Measurements from ENCODE around the gene MT1F.

The MT1F gene

DNA sequence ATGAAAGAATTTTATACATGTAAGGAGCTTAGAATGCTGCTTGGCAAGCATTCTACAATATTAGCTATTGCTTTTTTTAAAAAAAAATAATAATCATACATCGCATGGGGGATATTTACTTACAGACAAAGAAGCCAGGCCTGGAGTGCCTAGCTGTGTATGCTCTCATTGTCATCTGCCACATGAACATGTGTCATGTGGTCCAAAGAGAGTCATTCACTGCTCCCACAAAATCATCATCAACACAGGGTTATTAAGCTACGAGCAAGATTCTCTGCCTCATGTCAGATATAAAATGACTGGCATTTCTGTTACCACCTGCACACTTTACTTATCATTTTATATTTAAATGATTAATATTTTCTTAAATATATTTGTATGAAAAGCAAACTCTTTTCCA is 34.1 kb upstream of the MT1F start:
- no peak overlapping the region for H3K4me3 ChIP-seq (ENCODE audit: low read length)

DNA sequence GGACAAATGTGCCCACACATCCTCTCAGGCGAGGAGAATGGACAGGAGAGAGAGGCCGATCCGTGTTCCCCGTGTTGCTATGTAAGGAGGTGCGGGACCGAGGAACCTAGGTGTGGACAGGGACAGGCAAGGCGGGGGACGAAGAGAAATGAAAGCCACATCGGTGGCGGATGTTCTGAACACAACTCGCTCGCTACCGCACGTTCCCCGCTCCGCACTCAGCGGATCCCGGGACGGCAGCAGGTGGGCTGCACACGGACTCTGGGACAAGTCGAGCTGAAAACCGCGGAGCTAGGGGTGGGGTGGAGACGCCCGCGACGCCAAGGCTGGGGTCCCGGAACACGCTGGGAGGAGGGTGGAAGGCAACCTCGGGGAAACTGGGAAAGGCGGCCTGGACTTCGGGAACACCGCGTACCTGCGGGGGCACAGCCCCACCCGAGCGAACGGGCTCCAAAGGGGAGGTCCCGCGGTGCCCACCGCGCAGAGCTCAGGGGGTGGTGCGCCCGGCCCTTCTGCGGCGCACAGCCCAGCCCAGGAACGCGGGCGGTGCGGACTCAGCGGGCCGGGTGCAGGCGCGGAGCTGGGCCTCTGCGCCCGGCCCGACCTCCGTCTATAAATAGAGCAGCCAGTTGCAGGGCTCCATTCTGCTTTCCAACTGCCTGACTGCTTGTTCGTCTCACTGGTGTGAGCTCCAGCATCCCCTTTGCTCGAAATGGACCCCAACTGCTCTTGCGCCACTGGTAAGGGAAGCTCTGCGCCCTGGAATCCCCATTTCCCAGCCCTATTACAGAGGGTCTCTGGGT is 32.4 kb upstream of the MT1F start, which contains the start of gene MT1E:
Gene MT1E (plus strand): TSS at position 642 of the 803 bp plus-strand sequence. CDS start 71 bp downstream, at position 713.
- DNase-seq (ENCODE audit: low read depth, low spot score) = no peak
- H3K4me3 ChIP-seq (ENCODE audit: low read length) = peak within 1 kb of the TSS; percentile 13

More for the DNA sequence above, 34.1 kb upstream of the MT1F start:
- no peak for DNase-seq (ENCODE audit: low read depth, low spot score)

DNA sequence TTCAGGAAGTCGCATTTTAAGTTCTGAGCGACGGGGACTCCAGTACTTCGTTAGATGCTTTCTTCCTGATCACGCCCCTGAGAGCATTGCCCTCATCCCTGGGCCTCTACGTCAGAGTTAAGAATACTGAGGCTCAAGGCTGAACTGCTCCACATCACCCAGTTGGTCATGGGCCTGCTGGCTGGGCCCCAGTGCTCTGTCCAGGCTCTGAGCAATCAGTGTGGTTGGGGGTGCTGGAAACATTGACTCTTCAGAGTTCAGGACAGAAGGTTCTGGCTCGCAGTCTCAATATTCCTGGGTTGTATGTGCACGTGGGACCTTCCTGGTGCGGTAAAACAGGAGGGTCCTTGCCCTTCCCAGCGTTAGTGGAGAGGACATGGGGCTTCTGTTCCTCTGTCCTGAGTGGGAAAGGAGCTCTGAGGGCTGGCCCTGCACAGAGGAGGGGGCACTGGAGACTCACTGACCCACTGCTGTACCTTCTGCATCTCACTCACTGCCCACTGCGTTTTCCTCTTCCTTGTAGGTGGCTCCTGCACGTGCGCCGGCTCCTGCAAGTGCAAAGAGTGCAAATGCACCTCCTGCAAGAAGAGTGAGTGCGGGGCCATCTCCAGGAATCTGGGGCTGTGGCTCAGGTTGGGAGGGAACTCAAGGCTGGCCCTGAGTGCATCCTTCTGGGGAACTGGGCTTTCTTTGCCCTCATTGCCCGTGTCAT is 31.7 kb upstream of the MT1F start:
- H3K4me3 ChIP-seq (ENCODE audit: low read length) = peak overlapping the region; percentile 13
- no peak for DNase-seq (ENCODE audit: low read depth, low spot score)

DNA sequence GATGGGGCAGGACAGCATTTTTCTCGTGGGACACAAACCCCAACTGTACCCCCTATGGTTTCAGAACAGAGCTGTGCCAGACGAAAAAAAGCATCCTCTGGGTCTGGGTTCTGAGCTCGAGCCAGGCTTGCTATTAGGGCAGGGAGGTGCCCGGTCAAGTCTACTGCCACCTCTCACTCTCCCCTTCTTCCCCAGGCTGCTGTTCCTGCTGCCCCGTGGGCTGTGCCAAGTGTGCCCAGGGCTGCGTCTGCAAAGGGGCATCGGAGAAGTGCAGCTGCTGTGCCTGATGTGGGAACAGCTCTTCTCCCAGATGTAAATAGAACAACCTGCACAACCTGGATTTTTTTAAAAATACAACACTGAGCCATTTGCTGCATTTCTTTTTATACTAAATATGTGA is 31.1 kb upstream of the MT1F start:
- no peak for DNase-seq (ENCODE audit: low read depth, low spot score)
- no peak overlapping the region for H3K4me3 ChIP-seq (ENCODE audit: low read length)

DNA sequence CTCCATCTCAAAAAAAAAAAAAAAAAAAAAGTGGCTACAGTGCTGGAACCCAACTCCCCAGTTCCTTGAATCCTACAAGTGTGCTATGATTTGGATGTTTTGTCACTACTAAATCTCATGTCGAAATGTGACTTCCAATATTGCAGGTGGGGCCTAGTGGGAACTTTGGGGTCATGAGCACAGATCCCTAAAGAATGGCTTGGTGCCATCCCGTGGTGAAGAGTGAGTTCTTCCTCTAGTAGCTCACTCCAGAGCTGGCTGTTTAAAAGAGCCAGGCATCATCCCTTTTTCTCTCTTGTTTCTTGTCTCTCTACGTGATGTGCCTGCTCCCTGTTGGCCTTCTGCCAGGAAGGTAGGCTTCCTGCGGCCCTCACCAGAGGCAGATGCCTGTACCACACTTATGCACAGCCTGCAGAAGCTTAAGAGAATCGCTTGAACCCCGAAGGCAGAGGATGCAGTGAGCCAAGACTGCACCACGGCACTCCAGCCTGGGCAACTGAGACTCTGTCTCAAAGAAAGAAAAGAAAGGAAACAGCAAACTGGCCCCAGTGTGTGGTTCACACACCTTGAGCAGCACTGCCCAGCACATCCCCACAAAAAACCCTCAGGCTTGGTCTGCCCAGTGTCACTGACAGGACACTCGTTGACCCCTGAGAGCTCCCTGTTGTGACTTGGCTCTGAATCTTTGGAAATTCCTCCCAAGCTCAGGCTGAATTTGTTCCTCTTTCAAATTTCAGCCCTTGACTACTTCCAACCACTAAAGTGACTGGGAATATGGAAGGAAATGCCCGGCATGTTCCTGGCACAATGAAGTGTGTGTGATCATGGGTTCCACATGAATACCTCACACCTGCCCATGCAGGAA is 29.0 kb upstream of the MT1F start:
- no peak for DNase-seq (ENCODE audit: low read depth, low spot score)
- no peak overlapping the region for H3K4me3 ChIP-seq (ENCODE audit: low read length)

DNA sequence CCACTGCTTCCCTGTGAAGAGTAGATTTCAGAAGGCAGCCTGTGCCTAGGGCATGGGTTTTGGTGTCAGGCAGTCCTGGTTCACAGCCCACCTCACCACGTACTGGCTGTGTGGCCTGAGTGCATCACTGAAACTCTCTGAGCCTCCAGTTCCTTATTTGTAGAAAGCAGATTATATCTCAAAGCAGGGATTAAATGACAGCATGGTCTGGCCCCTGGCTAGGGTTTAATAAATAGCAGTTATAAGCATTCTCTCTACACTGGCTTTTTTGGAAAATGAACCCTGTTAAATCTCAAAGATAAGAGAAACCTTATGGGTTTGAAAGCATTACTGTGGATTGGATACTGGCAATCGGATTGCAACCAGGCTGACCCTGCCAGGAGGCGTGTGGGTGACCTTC is 28.2 kb upstream of the MT1F start:
- no peak overlapping the region for H3K4me3 ChIP-seq (ENCODE audit: low read length)
- no peak for DNase-seq (ENCODE audit: low read depth, low spot score)

DNA sequence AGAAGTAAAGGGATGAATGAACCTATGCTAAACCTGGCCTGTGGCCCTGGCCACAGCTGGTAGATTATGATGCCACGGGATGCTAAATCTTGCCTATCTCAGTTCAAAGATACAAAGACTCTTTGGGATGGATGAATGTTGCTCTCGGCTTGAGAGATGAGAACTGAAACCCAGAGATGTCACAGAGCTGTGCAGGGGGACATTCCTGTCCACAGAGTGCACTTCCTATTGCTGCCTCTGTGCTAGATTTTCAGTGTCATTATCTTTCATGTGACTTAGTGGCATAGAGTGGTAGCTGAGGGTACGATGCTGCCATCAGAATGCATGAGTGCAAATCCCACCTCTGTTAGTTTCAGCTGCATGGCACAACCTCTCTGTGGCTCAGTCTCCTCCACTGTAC is 27.6 kb upstream of the MT1F start:
- no peak overlapping the region for H3K4me3 ChIP-seq (ENCODE audit: low read length)
- no peak for DNase-seq (ENCODE audit: low read depth, low spot score)

DNA sequence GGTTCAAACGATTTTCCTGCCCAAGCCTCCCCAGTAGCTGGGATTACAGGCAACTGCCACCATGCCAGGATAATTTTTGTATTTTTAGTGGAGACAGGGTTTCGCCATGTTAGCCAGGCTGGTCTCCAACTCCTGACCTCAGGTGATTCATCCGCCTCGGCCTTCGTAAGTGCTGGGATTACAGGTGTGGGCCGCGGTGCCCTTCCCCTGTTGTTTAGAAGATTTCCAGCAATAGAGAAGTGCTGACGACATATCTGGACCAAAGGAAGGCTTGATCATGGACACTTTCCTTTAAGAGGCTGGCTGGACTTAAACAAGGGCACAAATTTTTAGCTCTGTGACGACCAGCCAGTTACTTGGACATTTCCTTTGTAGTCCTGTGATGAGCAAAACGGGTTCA is 26.6 kb upstream of the MT1F start:
- no peak overlapping the region for H3K4me3 ChIP-seq (ENCODE audit: low read length)
- no peak for DNase-seq (ENCODE audit: low read depth, low spot score)

DNA sequence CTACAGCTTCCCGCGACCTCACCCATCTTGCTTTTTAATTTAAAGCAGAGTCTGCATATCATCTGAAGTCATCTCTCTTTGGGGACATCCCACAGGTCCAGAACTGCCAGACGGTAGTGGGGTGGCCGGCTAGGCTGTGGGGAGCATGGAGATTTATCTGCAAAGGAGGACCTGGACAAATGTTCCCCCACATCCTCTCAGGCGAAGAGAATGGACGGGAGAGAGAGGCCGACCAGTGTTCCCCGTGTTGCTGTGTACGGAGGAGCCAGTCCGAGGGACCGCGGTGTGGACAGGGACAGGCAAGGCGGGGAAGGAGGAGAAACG is 26.0 kb upstream of the MT1F start:
- H3K4me3 ChIP-seq (ENCODE audit: low read length) = no peak overlapping the region
- DNase-seq (ENCODE audit: low read depth, low spot score) = no peak

DNA sequence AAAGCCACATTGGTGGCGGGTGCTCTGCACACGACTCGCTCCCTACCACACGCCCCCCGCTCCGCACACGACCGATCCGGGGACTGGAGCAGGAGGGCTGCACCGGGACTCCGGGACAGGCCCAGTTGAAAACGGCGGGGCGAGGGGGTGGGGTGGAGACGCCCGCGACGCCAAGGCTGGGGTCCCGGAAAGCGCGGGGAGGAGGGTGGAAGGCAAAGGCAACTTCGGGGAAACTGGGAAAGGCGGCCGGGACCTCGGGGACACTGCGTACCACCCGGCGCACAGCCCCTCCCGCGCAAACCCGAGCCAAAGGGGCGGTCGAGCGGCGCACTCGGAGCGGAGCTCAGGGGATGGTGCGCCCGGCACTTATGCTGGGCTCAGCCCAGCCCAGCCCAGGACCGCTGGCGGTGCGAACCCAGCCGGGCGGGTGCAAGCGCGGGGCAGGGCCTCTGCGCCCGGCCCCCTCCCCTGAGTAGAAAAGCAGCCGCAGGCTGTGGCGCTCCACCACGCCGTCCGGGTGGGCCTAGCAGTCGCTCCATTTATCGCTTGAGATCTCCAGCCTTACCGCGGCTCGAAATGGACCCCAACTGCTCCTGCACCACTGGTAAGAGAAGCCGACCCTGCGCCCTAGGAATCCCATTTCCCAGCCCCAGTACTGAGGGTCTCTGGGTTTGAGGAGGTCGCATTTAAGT is 25.5 kb upstream of the MT1F start, which contains the start of gene MT1M:
Gene MT1M (plus strand): TSS at position 504 of the 692 bp plus-strand sequence. CDS start 73 bp downstream, at position 577.
- H3K4me3 ChIP-seq (ENCODE audit: low read length) = no peak within 1 kb of the TSS
- no peak for DNase-seq (ENCODE audit: low read depth, low spot score)

DNA sequence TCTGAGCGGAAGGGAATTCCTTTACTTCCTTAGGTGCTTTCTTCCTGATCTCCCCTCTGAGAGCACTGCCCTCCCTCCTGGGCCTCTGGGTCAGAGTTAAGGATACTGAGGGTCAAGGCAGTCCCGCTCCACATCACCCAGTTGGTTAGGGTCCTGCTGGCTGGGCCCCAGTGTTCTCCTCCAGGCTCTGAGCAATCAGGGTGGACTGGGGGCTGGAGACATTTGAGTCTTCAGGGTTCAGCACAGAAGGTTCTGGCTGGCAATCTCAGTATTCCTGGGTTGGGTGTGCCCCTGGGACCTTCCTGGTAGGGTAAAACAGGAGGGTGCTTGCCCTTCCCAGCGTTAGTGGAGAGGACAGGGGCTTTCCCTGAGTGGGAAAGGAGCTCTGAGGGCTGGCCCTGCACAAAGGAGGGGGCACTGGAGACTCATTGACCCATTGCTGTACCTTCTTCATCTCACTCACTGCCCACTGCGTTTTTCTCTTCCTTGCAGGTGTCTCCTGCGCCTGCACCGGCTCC is 24.9 kb upstream of the MT1F start:
- no peak for DNase-seq (ENCODE audit: low read depth, low spot score)

DNA sequence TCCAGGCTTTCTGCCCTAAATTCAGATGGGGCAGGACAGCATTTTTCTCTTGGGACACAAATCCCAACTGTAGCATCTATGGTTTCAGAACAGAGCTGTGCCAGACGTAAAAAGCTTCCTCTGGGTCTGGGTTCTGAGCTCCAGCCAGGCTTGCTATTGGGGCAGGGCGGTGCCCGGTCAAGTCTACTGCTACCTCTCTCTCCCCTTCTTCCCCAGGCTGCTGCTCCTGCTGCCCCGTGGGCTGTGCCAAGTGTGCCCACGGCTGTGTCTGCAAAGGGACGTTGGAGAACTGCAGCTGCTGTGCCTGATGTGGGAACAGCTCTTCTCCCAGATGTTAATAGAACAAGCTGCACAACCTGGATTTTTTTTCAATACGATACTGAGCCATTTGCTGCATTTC is 24.2 kb upstream of the MT1F start:
- no peak for DNase-seq (ENCODE audit: low read depth, low spot score)
- no peak overlapping the region for H3K4me3 ChIP-seq (ENCODE audit: low read length)

More for the DNA sequence above, 24.9 kb upstream of the MT1F start:
- H3K4me3 ChIP-seq (ENCODE audit: low read length) = no peak overlapping the region

DNA sequence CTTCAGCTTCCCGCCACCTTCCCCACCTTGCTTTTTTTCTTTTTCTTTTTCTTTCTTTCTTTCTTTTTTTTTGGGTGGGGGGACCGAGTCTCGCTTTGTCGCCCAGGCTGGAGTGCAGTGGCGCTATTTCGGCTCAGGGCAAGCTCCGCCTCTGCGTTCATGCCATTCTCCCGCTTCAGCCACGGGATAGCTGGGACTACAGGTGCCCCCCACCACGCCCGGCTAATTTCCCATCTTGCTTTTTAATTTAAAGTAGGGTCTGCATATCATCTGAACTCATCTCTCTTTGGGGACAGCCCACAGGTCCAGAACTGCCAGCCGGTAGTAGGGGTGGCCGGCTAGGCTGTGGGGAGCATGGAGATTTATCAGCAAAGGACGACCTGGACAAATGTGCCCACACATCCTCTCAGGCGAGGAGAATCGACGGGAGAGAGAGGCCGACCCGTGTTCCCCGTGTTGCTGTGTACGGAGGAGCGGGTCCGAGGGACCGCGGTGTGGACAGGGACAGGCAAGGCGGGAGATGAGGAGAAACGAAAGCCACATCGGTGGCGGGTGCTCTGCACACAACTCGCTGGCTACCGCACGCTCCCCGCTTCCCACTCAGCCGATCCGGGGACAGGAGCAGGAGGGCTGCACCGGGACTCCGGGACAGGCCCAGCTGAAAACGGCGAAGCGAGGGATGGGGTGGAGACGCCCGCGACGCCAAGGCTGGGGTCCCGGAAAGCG is 22.9 kb upstream of the MT1F start:
- DNase-seq (ENCODE audit: low read depth, low spot score) = no peak
- H3K4me3 ChIP-seq (ENCODE audit: low read length) = no peak overlapping the region

DNA sequence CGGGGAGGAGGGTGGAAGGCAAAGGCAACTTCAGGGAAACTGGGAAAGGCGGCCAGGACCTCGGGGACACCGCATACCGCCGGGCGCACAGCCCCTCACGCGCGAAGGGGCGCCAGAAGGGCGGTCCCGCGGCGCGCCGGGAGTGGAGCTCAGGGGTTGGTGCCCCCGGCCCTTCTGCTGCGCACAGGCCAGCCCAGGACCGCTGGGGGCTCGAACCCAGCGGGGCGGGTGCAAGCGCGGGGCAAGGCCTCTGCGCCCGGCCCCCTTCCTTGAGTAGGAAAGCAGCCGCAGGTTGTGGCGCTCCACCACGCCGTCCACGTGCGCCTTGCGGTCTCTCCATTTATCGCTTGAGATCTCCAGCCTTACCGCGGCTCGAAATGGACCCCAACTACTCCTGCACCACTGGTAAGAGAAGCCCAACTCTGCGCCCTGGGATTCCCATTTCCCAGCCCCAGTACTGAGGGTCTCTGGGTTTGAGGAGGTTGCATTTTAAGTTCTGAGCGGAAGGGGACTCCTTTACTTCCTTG is 22.3 kb upstream of the MT1F start:
- DNase-seq (ENCODE audit: low read depth, low spot score) = no peak
- H3K4me3 ChIP-seq (ENCODE audit: low read length) = no peak overlapping the region

DNA sequence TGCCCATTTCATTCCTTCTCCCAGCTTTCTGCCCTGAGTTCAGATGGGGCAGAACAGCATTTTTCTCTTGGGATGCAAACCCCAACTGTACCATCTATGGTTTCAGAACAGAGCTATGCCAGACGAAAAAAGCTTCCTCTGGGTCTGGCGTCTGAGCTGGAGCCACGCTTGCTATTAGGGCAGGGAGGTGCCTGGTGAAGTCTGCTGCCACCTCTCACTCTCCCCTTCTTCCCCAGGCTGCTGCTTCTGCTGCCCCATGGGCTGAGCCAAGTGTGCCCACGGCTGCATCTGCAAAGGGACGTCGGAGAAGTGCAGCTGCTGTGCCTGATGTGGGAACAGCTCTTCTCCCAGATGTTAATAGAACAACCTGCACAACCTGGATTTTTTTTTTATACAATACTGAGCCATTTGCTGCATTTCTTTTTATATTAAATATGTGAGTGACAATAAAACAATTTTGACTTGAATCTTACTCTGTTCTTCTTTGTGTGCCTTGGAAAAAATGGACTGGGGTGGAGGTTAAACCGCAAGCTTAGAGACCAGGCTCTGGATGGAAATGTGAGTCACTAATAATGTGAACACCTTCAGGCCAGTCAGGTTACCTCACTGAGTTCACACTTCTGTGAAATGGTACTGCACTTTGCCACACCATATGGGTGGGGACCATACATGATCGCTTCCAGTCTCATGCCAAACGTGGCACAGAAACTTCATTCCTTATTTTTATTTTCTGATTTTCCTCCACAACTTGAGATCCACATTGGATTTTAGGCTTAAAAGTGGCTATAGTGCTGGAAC is 20.9 kb upstream of the MT1F start:
- DNase-seq (ENCODE audit: low read depth, low spot score) = no peak
- no peak overlapping the region for H3K4me3 ChIP-seq (ENCODE audit: low read length)

DNA sequence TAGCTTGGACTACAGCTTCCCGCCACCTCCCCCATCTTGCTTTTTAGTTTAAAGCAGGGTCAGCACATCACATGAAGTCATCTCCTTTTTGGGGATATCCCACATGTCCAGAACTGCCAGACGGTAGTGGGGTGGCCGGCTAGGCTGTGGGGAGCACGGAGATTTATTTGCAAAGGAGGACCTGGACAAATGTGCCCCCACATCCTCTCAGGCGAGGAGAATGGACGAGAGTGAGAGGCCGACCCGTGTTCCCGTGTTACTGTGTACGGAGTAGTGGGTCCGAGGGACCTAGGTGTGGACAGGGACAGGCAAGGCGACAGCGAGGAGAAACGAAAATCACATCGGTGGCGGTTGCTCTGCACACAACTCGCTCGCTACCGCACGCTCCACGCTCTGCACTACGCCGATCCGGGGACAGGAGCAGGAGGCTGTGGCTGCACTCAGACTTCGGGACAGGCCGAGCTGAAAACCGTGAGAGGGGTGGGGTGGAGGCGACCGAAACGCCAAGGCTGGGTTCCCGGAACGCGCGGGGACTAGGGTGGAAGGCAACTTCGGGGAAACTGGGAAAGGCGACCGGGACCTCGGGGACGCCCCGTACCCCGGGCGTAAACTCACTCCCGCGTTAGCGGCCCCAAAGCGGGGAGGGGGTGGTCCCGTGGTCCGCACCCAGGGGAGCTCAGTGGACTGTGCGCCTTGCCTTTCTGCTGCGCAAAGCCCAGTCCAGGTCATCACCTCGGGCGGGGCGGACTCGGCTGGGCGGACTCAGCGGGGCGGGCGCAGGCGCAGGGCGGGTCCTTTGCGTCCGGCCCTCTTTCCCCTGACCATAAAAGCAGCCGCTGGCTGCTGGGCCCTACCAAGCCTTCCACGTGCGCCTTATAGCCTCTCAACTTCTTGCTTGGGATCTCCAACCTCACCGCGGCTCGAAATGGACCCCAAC is 19.7 kb upstream of the MT1F start, which contains the start of gene MT1A:
Gene MT1A (plus strand): TSS at position 853 of the 937 bp plus-strand sequence. CDS start 73 bp downstream, at position 926.
- DNase-seq (ENCODE audit: low read depth, low spot score) = no peak
- no peak within 1 kb of the TSS for H3K4me3 ChIP-seq (ENCODE audit: low read length)
